IgD-negative memory B cell (primary cell): ENCODE results near the gene RPS6KA4. TPM values are rescaled to one million over a fixed set of nuclear protein-coding genes. Genes with fewer than 3 reads are reported as not detected.
A peak's percentile ranks its signal among the peaks of the same experiment; 100 is the strongest.
"Not testable (repeated sequence)": the region's sequence is repeated elsewhere in the genome, so short reads cannot be mapped to it uniquely, and the experiment has no call there.

Source experiments
- H3K27ac Mint-ChIP-seq, 3 donors: one replicate each; pipeline ENCODE4 v1.8.0; 2020 to 2022; ENCODE audit warnings: mild to moderate bottlenecking in 3 of 3, mixed read lengths in 3 of 3, moderate library complexity in 1 of 3
- H3K27me3 Mint-ChIP-seq: one replicate; pipeline ENCODE4 v1.8.0; 2021; ENCODE audit warnings: mixed read lengths
- H3K36me3 Mint-ChIP-seq: one replicate; pipeline ENCODE4 v1.8.0; 2020; ENCODE audit warnings: mild to moderate bottlenecking, mixed read lengths
- H3K4me1 Mint-ChIP-seq, 3 donors: one replicate each; pipeline ENCODE4 v1.8.0; 2020 to 2022; ENCODE audit warnings: mixed read lengths in 3 of 3, mild to moderate bottlenecking in 1 of 3
- H3K4me3 Mint-ChIP-seq, 4 donors: one replicate each; pipeline ENCODE4 v1.8.0; 2020 to 2022; ENCODE audit warnings: mild to moderate bottlenecking in 4 of 4, mixed read lengths in 4 of 4, moderate library complexity in 3 of 4
- H3K9me3 Mint-ChIP-seq, 3 donors: one replicate each; pipeline ENCODE4 v1.8.0; 2020 to 2021; ENCODE audit warnings: mixed read lengths in 3 of 3, mild to moderate bottlenecking in 1 of 3
- polyA plus RNA-seq: library from polyadenylated mRNA; unstranded; fragments of 300-500 nt; fragmentation: Illumina TruSeq; gene quantifications from one replicate; pipeline ENCODE4 v1.2.3, GENCODE V29; 2021

RPS6KA4 gene
- polyA plus RNA-seq, 1 donor from 2014 or later = 12.2 TPM

- Mint-ChIP-seq H3K27me3 (no peaks in the 10 kb centered on the region), H3K27ac (peak overlapping the region in 1 of 3 donors; percentile 99), H3K4me3 (peak overlapping the region in 1 of 4 donors; percentile 98), H3K36me3 (no peaks in the 10 kb centered on the region), H3K4me1 (peaks cover 10 to 19% (median 14%) of the 10 kb centered on the region in 3 donors), H3K9me3 (no peaks in the 10 kb centered on the region)
Observed at GRCh38 chr11:64321026-64321425, 37.9 kb upstream of the RPS6KA4 start.

- Mint-ChIP-seq H3K4me3 (peak overlapping the region in 1 of 4 donors; percentile 98), H3K36me3 (no peaks in the 10 kb centered on the region), H3K27ac (peak overlapping the region in 2 of 3 donors; percentile 5 to 99), H3K9me3 (no peaks in the 10 kb centered on the region), H3K27me3 (no peaks in the 10 kb centered on the region), H3K4me1 (peaks cover 10 to 17% (median 14%) of the 10 kb centered on the region in 3 donors)
Observed at GRCh38 chr11:64321533-64321932, 37.4 kb upstream of the RPS6KA4 start.

DNA sequence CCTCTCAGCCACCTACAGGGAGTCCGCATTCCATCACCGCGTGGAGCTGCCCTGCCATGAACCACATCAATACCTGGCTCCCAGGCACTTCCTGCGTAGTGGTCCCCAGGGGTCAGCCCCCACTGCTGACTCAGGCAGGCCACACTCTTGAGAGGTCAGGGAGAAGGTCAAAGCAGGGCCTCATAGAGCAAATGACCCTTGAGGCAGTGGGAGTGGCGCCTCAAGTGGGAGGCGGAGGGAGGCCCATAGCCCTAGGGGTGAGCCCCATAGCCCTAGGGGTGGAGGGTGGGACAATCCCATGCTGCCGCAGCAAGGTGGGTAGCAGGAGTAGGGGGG is 36.1 kb upstream of the RPS6KA4 start:
- no peak overlapping the region for H3K4me3 Mint-ChIP-seq
- no peaks in the 10 kb centered on the region for H3K27me3 Mint-ChIP-seq
- H3K27ac Mint-ChIP-seq = no peak overlapping the region
- H3K4me1 Mint-ChIP-seq = peaks cover 8 to 13% (median 11%) of the 10 kb centered on the region in 3 donors
- no peaks in the 10 kb centered on the region for H3K36me3 Mint-ChIP-seq
- peaks cover 0 to 1% (median 0%) of the 10 kb centered on the region in 3 donors for H3K9me3 Mint-ChIP-seq

GRCh38 chr11:64323373-64323772 is 35.6 kb upstream of the RPS6KA4 start:
- H3K27ac Mint-ChIP-seq = no peak overlapping the region
- H3K36me3 Mint-ChIP-seq = no peaks in the 10 kb centered on the region
- peak overlapping the region in 1 of 4 donors; percentile 24 for H3K4me3 Mint-ChIP-seq
- H3K9me3 Mint-ChIP-seq = peaks cover 0 to 2% (median 0%) of the 10 kb centered on the region in 3 donors
- H3K27me3 Mint-ChIP-seq = no peaks in the 10 kb centered on the region
- peaks cover 8 to 12% (median 10%) of the 10 kb centered on the region in 3 donors for H3K4me1 Mint-ChIP-seq

DNA sequence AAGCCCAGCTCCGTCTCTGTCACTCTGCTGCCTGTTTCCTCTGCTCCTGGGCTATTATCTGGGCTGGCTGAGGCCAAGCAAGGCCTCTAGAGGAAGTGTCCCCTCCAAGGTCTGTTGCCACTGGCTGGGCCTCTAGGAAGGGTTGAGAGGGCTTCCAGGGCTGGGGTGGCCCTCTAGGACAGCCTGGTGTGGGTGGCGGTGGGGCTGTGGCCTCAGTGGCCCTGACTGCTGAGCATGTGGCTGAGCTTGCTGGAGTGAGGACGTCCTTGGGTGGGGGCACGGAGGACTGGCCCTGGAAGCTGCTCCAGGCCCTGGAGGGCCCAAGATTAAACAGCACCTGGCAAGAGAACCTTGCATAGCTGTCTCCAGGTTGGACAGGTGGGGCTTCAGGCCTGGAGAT is 35.0 kb upstream of the RPS6KA4 start:
- peak overlapping the region in 1 of 4 donors; percentile 24 for H3K4me3 Mint-ChIP-seq
- H3K4me1 Mint-ChIP-seq = peaks cover 8 to 11% (median 9%) of the 10 kb centered on the region in 3 donors
- not testable (repeated sequence) for H3K27me3 Mint-ChIP-seq, H3K36me3 Mint-ChIP-seq, H3K9me3 Mint-ChIP-seq
- H3K27ac Mint-ChIP-seq = peak overlapping the region in 1 of 3 donors; percentile 62

DNA sequence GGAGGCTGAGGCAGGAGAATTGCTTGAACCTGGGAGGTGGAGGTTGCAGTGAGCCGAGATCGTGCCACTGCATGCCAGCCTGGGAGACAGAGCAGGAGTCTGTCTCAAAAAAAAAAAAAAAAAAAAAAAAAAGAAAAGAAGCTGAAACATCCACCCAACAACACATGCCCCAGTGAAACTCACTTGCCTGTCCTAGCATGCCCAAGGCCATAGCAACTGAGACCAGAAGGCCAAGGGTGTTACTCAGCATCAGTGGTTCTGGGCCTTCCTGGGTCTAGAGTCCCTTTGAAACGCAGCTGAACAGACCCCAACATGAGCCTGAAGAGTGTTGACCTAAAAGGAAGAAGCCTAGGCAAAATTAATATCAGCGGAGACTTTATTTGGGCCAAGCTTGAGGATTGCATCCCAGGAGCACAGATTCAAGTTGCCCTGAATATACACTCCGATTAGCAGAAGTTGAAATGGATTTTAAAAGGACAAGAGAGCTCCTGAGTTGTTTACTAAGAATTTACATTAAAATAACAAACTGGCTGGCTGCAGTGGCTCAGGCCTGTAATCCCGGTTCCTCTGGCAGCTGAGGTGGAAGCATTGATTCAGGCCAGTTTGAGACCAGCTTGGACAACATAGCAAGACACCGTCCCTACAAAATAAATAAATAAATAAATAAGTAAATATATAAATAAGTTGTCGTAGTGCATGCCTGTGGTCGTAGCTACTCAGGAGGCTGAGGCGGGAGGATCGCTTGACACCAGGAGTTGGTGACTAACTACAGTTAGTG is 34.1 kb upstream of the RPS6KA4 start:
- Mint-ChIP-seq H3K4me1 (peaks cover 5 to 9% (median 8%) of the 10 kb centered on the region in 3 donors), H3K27me3 (no peaks in the 10 kb centered on the region), H3K27ac (peak overlapping the region in 1 of 3 donors; percentile 46), H3K36me3 (no peaks in the 10 kb centered on the region), H3K9me3 (peaks cover 0 to 2% (median 0%) of the 10 kb centered on the region in 3 donors), H3K4me3 (no peak overlapping the region)

- Mint-ChIP-seq H3K36me3 (no peaks in the 10 kb centered on the region), H3K4me3 (peak overlapping the region in 1 of 4 donors; percentile 13), H3K4me1 (peaks cover 7 to 17% (median 10%) of the 10 kb centered on the region in 3 donors), H3K27ac (no peak overlapping the region), H3K27me3 (no peaks in the 10 kb centered on the region), H3K9me3 (peaks cover 0 to 2% (median 0%) of the 10 kb centered on the region in 3 donors)
Observed at GRCh38 chr11:64327375-64327774, 31.6 kb upstream of the RPS6KA4 start.

DNA sequence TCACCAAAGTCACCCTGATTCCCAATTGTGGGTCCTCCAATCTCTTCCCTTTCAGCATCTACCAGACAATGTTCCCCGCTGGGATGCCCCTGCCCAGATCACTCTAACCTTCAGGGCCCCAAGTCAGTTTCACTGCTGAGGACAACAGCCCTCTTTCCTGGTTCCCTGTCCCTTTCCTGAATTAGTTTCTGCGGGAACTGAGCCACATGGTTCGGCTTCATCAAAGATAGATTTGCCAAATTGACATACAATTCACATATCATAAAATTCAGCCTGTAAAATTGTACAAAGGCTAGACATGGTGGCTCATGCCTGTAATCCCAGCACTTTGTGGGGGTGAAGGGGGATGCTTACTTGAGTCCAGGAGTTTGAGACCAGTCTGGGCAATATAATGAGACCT is 31.0 kb upstream of the RPS6KA4 start:
- Mint-ChIP-seq H3K27ac (no peak overlapping the region), H3K36me3 (no peaks in the 10 kb centered on the region), H3K4me3 (no peak overlapping the region), H3K4me1 (peaks cover 7 to 17% (median 10%) of the 10 kb centered on the region in 3 donors), H3K9me3 (peaks cover 0 to 2% (median 0%) of the 10 kb centered on the region in 3 donors), H3K27me3 (no peaks in the 10 kb centered on the region)

DNA sequence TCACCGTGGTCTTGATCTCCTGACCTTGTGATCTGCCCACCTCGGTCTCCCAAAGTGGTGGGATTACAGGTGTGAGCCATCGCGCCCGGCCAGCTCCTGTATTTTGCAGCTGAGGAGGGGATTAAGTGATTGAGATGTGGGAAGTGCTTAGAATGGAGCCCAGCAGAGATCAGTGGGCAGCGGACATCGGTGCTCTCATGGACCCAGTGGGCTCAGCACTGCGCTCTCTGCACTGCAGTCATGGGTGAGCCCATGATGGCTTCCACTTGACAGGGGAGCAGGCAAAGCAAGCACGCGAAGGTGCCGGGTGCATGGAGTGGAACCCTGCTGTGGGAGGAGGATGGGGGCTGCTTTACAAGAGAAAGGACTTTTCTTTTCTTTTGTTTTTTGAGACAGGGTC is 28.1 kb upstream of the RPS6KA4 start:
- Mint-ChIP-seq H3K27ac (no peak overlapping the region), H3K9me3 (peaks cover 0 to 2% (median 0%) of the 10 kb centered on the region in 3 donors), H3K4me3 (no peak overlapping the region)

GRCh38 chr11:64331569-64332371 is 27.2 kb upstream of the RPS6KA4 start:
- Mint-ChIP-seq H3K9me3 (peaks cover 0 to 2% (median 0%) of the 10 kb centered on the region in 3 donors), H3K27me3 (peaks cover 2% of the 10 kb centered on the region), H3K36me3 (no peaks in the 10 kb centered on the region), H3K27ac (peak overlapping the region in 2 of 3 donors; percentile 5 to 85), H3K4me1 (peaks cover 13 to 31% (median 24%) of the 10 kb centered on the region in 3 donors), H3K4me3 (peak overlapping the region in 3 of 4 donors; percentile 25 to 55 (median 39))

More for the DNA sequence above, 28.1 kb upstream of the RPS6KA4 start:
- Mint-ChIP-seq H3K27me3 (peaks cover 2% of the 10 kb centered on the region), H3K4me1 (peaks cover 16 to 26% (median 21%) of the 10 kb centered on the region in 3 donors), H3K36me3 (no peaks in the 10 kb centered on the region)

GRCh38 chr11:64333556-64333955 is 25.4 kb upstream of the RPS6KA4 start:
- Mint-ChIP-seq H3K27ac (peak overlapping the region in 2 of 3 donors; percentile 35 to 89), H3K9me3 (no peaks in the 10 kb centered on the region), H3K27me3 (peaks cover 2% of the 10 kb centered on the region), H3K4me3 (no peak overlapping the region), H3K36me3 (no peaks in the 10 kb centered on the region), H3K4me1 (peaks cover 17 to 30% (median 26%) of the 10 kb centered on the region in 3 donors)

DNA sequence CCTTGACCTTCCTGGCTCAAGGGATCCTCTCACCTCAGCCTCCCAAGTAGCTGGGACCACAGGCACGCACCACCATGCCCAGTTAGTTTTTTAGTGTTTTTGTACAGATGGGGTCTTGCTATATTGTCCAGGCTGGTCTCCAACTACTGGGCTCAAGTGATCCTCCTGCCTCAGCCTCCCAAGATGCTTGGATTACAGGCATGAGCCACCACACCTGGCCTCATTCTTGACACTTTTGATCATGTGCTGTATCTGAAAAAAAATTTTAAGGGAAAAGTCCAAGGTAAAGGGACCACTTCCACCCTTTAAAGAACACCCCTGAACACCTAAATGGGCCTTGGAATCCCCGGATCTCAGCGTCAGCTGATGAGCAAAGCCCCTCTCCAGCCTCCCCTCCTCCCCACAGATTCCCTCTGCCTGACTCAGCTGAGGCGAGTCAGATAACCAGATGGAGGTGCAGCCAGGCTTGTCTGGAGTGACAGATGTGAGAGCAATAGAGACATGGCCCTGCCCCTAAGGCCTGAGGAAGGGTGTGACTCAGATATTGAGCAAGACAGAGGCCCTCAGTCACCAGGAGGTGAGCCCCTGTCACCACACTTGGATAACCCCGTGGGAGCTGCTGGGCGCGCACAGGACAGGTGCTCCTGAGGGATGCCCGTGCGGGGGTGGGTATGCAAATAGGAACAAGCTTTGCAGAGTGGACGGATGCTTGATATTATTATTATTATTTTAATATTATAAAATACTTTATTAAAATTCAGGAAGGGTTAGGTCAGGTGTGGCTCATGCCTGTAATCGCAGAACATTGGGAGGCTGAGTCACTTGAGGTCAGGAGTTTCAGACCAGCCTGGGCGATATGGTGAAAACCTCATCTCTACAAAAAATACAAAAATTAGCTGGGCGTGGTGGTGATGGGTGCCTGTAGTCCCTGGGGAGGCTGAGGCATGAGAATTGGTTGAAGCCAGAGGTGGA is 23.9 kb upstream of the RPS6KA4 start:
- Mint-ChIP-seq H3K4me1 (peaks cover 29 to 38% (median 35%) of the 10 kb centered on the region in 3 donors), H3K4me3 (peak overlapping the region in 3 of 4 donors; percentile 24 to 88 (median 73))

GRCh38 chr11:64337538-64338249 is 21.3 kb upstream of the RPS6KA4 start:
- Mint-ChIP-seq H3K27me3 (peaks cover 2% of the 10 kb centered on the region), H3K9me3 (no peaks in the 10 kb centered on the region), H3K4me1 (peaks cover 29 to 37% (median 32%) of the 10 kb centered on the region in 3 donors), H3K36me3 (no peaks in the 10 kb centered on the region), H3K4me3 (peak overlapping the region in 2 of 4 donors; percentile 60 to 63), H3K27ac (peak overlapping the region in 2 of 3 donors; percentile 34 to 78)

More for the DNA sequence above, 23.9 kb upstream of the RPS6KA4 start:
- Mint-ChIP-seq H3K36me3 (no peaks in the 10 kb centered on the region), H3K27ac (peak overlapping the region; percentile 71 to 89 (median 81)), H3K27me3 (peaks cover 2% of the 10 kb centered on the region), H3K9me3 (no peaks in the 10 kb centered on the region)
